DND-41 (cell line): ENCODE results near the gene OTUD7B.
"Not testable (repeated sequence)": the region's sequence is repeated elsewhere in the genome, so short reads cannot be mapped to it uniquely, and the experiment has no call there.

ENCODE experiments used
- ATAC-seq: fragments of 200-7000 bp; cut with Tn5 transposase; 3 replicates; pipeline ENCODE4 v1.9.1; 2021; ENCODE audit warnings: low read depth; ENCODE audit not compliant: insufficient read depth
- DNase-seq: peaks from one replicate; pipeline ENCODE4 v3.0.0-alpha.2; 2020
- H2AFZ ChIP-seq: 2 replicates; pipeline ENCODE4 v1.6.0; 2012; ENCODE audit warnings: low read depth, low read length
- H3K27ac ChIP-seq: 2 replicates; pipeline ENCODE4 v1.5.1; 2012; ENCODE audit warnings: low read length, inconsistent platforms
- H3K27me3 ChIP-seq: fragments of 200-600 bp; sonication (generic); 2 replicates; pipeline ENCODE4 v1.6.0; 2012; ENCODE audit warnings: low read length, mild to moderate bottlenecking, inconsistent platforms; ENCODE audit not compliant: insufficient read depth, poor library complexity
- H3K36me3 ChIP-seq: 2 replicates; pipeline ENCODE4 v1.5.1; 2012; ENCODE audit warnings: low read length, inconsistent platforms; ENCODE audit not compliant: insufficient read depth
- H3K4me1 ChIP-seq: 2 replicates; pipeline ENCODE4 v1.5.1; 2012; ENCODE audit warnings: mild to moderate bottlenecking, low read length; ENCODE audit not compliant: insufficient read depth
- H3K4me2 ChIP-seq: 2 replicates; pipeline ENCODE4 v1.6.0; 2012; ENCODE audit warnings: mild to moderate bottlenecking, moderate library complexity, low read length, inconsistent platforms; ENCODE audit not compliant: insufficient read depth
- H3K4me3 ChIP-seq, 2 experiments: fragments of 200-600 bp in 1 of 2; shearing (Covaris generic) in 1 of 2; 2 replicates each; pipeline ENCODE4 v1.5.1; 2012 to 2016; ENCODE audit warnings: inconsistent platforms in 2 of 2, low read length in 2 of 2, mild to moderate bottlenecking in 2 of 2, low read depth in 1 of 2, moderate library complexity in 1 of 2
- H3K79me2 ChIP-seq: 2 replicates; pipeline ENCODE4 v1.6.0; 2012; ENCODE audit warnings: low read length, inconsistent platforms; ENCODE audit not compliant: insufficient read depth
- H3K9ac ChIP-seq: 2 replicates; pipeline ENCODE4 v1.6.0; 2012; ENCODE audit warnings: low read depth, mild to moderate bottlenecking, inconsistent platforms, low read length, moderate library complexity
- H3K9me3 ChIP-seq: 2 replicates; pipeline ENCODE4 v1.5.1; 2012; ENCODE audit warnings: low read length, moderate library complexity, mild to moderate bottlenecking, inconsistent platforms; ENCODE audit not compliant: insufficient read depth, severe bottlenecking
- H4K20me1 ChIP-seq: 2 replicates; pipeline ENCODE4 v1.6.0; 2012; ENCODE audit warnings: low read length; ENCODE audit not compliant: insufficient read depth
- EZH2 ChIP-seq: IDR thresholded peaks from 3 replicates; pipeline ENCODE4 v1.6.1; 2012; ENCODE audit warnings: borderline replicate concordance, low read depth, mild to moderate bottlenecking, moderate library complexity, low read length, inconsistent platforms; ENCODE audit not compliant: severe bottlenecking
- TF ChIP-seq, protein P1 (sequence below): IDR thresholded peaks from 2 replicates; pipeline ENCODE4 v1.5.1; 2012; ENCODE audit warnings: borderline replicate concordance, low read length, moderate library complexity, mild to moderate bottlenecking; ENCODE audit not compliant: poor library complexity, severe bottlenecking; ENCODE audit errors: extremely low read depth

The OTUD7B gene

DNA sequence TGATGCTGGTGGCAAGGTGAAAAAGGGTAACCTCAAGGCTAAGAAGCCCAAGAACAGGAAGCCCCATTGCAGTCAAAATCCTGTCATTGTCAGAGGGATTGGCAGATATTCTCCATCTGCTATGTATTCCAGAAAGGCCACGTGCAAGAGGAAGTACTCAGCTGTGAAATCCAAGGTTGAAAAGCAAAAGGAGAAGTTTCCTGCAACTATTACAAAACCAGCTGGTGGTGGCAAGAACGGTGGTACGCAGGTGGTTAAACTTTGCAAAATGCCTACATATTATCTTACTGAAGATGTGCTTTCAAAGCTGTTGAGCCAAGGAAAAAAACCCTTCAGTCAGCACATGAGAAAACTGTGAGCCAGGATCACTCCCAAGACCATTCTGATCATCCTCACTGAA lies 43.4 kb upstream of the OTUD7B start:
- Histone ChIP-seq H2AFZ (peak overlapping the region; percentile 39; the same call in 1 of the 2 replicates), H3K9ac (no peak overlapping the region), H3K4me2 (no peak overlapping the region), H3K27me3 (no peaks in the 10 kb centered on the region), H3K27ac (no peak overlapping the region), H3K9me3 (no peaks in the 10 kb centered on the region), H3K79me2 (no peaks in the 10 kb centered on the region), H3K4me1 (no peaks in the 10 kb centered on the region), H3K4me3 (no peak overlapping the region), H4K20me1 (no peaks in the 10 kb centered on the region), H3K36me3 (no peaks in the 10 kb centered on the region)
- DNase-seq, result no peak
- ATAC-seq, result no peak
- TF ChIP-seq, protein P1, sequence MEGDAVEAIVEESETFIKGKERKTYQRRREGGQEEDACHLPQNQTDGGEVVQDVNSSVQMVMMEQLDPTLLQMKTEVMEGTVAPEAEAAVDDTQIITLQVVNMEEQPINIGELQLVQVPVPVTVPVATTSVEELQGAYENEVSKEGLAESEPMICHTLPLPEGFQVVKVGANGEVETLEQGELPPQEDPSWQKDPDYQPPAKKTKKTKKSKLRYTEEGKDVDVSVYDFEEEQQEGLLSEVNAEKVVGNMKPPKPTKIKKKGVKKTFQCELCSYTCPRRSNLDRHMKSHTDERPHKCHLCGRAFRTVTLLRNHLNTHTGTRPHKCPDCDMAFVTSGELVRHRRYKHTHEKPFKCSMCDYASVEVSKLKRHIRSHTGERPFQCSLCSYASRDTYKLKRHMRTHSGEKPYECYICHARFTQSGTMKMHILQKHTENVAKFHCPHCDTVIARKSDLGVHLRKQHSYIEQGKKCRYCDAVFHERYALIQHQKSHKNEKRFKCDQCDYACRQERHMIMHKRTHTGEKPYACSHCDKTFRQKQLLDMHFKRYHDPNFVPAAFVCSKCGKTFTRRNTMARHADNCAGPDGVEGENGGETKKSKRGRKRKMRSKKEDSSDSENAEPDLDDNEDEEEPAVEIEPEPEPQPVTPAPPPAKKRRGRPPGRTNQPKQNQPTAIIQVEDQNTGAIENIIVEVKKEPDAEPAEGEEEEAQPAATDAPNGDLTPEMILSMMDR, result no peak
- TF ChIP-seq EZH2, result no peak

DNA sequence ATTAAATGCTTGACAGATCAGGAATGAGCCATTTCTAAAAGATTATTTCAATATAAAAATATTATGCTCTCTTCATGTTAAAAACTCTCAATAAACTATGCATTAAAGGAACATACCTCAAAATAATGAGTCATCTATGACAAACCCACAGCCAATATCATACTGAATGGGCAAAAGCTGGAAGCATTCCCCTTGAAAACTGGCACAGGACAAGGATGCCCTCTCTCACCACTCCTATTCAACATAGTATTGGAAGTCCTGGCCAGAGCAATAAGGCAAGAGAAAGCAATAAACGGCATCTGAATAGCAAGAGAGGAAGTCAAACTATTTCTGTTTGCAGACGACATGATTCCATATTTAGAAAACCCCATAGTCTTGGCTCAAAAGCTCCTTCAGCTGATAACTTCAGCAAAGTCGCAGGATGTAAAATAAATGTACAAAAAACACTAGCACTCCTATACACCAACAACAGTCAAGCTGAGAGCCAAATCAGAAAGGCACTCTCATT lies 41.4 kb upstream of the OTUD7B start:
- H3K4me2 ChIP-seq, DNase-seq, H3K27me3 ChIP-seq, H3K36me3 ChIP-seq, H2AFZ ChIP-seq, H3K79me2 ChIP-seq, ATAC-seq, H3K27ac ChIP-seq, H3K4me1 ChIP-seq, H4K20me1 ChIP-seq, H3K9ac ChIP-seq, H3K4me3 ChIP-seq, H3K9me3 ChIP-seq: not testable (repeated sequence)

DNA sequence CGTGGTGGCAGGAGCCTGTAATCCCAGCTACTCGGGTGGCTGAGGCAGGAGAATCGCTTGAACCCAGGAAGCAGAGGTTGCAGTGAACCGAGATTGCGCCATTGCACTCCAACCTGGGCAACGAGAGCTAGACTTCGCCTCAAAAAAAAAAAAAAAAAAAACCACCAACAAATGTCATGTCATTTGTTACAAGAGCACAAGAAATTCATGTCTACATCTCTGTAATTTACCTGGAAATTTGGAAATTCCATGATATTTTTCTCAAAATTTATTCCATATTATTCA lies 40.5 kb upstream of the OTUD7B start:
- TF ChIP-seq, protein P1, result no peak
- TF ChIP-seq EZH2, result no peak
- Histone ChIP-seq H2AFZ (no peak overlapping the region), H3K9ac (no peak overlapping the region), H3K27me3 (no peaks in the 10 kb centered on the region), H3K4me1 (no peaks in the 10 kb centered on the region), H3K79me2 (no peaks in the 10 kb centered on the region), H3K27ac (no peak overlapping the region), H3K4me2 (no peak overlapping the region), H3K4me3 (no peak overlapping the region), H3K36me3 (no peaks in the 10 kb centered on the region), H4K20me1 (no peaks in the 10 kb centered on the region), H3K9me3 (no peaks in the 10 kb centered on the region)
- ATAC-seq (no peak), DNase-seq (no peak)

DNA sequence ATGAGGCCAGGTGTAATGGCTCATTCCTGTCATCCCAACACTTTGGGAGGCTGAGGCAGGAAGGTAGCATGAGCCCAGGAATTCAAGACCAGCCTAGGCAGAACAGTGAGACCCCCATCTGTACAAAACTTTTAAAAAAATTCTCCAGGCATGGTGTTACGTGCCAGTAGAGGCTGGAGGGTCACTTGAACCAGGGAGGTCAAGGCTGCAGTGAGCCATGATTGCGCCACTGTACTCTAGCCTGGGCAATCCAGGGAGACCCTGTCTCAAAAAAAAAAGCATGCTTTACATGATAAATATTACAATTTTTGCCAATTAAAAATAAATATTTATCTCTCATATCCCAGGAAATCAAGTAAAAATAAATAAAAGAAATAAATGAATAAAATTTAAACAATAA lies 39.4 kb upstream of the OTUD7B start:
- Histone ChIP-seq H3K9ac (no peak overlapping the region), H3K27ac (no peak overlapping the region), H3K9me3 (no peaks in the 10 kb centered on the region), H4K20me1 (no peaks in the 10 kb centered on the region), H3K4me3 (no peak overlapping the region), H3K79me2 (no peaks in the 10 kb centered on the region), H3K36me3 (no peaks in the 10 kb centered on the region), H3K4me2 (no peak overlapping the region), H3K27me3 (no peaks in the 10 kb centered on the region), H3K4me1 (no peaks in the 10 kb centered on the region), H2AFZ (no peak overlapping the region)
- DNase-seq (no peak), ATAC-seq (no peak)
- TF ChIP-seq, protein P1, result no peak
- TF ChIP-seq EZH2, result no peak
